HEK293T (cell line): ENCODE results near the gene CCDC57.

Source experiments
- CTCF ChIA-PET: fragments of 350-600 bp; formaldehyde crosslinking; extraction: SDS; loops from one replicate; lab custom pipeline; 2021; ENCODE audit warnings: antibody characterized with exemption, inconsistent platforms; lab: Yijun Ruan, JAX
- POLR2A ChIA-PET: fragments of 350-600 bp; formaldehyde crosslinking; extraction: SDS; loops from one replicate; lab custom pipeline; 2020; ENCODE audit warnings: antibody characterized with exemption, inconsistent platforms; lab: Yijun Ruan, JAX
- DNase-seq: peaks from one replicate; pipeline ENCODE4 v3.0.0; 2012; ENCODE audit warnings: mixed read lengths; ENCODE audit errors: extremely low spot score
- ARNT ChIP-seq: fragments of 450-650 bp; IDR thresholded peaks from 2 replicates; pipeline ENCODE4 v1.6.1; 2017; ENCODE audit warnings: mild to moderate bottlenecking
- BHLHE40 ChIP-seq: fragments of 450-650 bp; IDR thresholded peaks from 2 replicates; pipeline ENCODE4 v1.6.1; 2016; ENCODE audit warnings: mild to moderate bottlenecking, moderate library complexity, borderline replicate concordance
- CTBP1 ChIP-seq: fragments of 450-650 bp; IDR thresholded peaks from 2 replicates; pipeline ENCODE4 v1.6.1; 2016; ENCODE audit warnings: borderline replicate concordance
- ELF4 ChIP-seq: fragments of 450-650 bp; IDR thresholded peaks from 2 replicates; pipeline ENCODE4 v1.6.1; 2017; ENCODE audit warnings: antibody characterized with exemption
- FOXA1 ChIP-seq: fragments of 450-650 bp; IDR thresholded peaks from 2 replicates; pipeline ENCODE4 v1.6.1; 2016; ENCODE audit warnings: mild to moderate bottlenecking
- FOXK2 ChIP-seq: fragments of 450-650 bp; IDR thresholded peaks from 2 replicates; pipeline ENCODE4 v1.6.1; 2016; ENCODE audit warnings: mild to moderate bottlenecking
- FOXM1 ChIP-seq: fragments of 450-650 bp; IDR thresholded peaks from 2 replicates; pipeline ENCODE4 v1.6.1; 2017; ENCODE audit warnings: mild to moderate bottlenecking, borderline replicate concordance
- HDGF ChIP-seq: fragments of 450-650 bp; IDR thresholded peaks from 2 replicates; pipeline ENCODE4 v1.6.1; 2017; ENCODE audit warnings: antibody characterized with exemption, borderline replicate concordance
- L3MBTL2 ChIP-seq: fragments of 450-650 bp; conservative IDR thresholded peaks from 2 replicates; pipeline ENCODE4 v1.6.1; 2016; ENCODE audit warnings: mild to moderate bottlenecking
- LEF1 ChIP-seq: fragments of 450-650 bp; IDR thresholded peaks from 2 replicates; pipeline ENCODE4 v1.6.1; 2017; ENCODE audit warnings: mild to moderate bottlenecking, borderline replicate concordance
- NFRKB ChIP-seq: fragments of 450-650 bp; IDR thresholded peaks from 2 replicates; pipeline ENCODE4 v1.6.1; 2016; ENCODE audit warnings: mild to moderate bottlenecking, moderate library complexity
- SP1 ChIP-seq: fragments of 450-650 bp; IDR thresholded peaks from 2 replicates; pipeline ENCODE4 v1.6.1; 2017
- SUZ12 ChIP-seq: fragments of 450-650 bp; IDR thresholded peaks from 2 replicates; pipeline ENCODE4 v1.6.1; 2016; ENCODE audit warnings: mild to moderate bottlenecking
- TARDBP ChIP-seq: fragments of 450-650 bp; IDR thresholded peaks from 2 replicates; pipeline ENCODE4 v1.6.1; 2016
- ZNF384 ChIP-seq: fragments of 450-650 bp; IDR thresholded peaks from 2 replicates; pipeline ENCODE4 v1.6.1; 2016
- TF ChIP-seq, protein P1 (sequence below): fragments of 450-650 bp; IDR thresholded peaks from 2 replicates; pipeline ENCODE4 v1.6.1; 2016

Gene CCDC57

DNA sequence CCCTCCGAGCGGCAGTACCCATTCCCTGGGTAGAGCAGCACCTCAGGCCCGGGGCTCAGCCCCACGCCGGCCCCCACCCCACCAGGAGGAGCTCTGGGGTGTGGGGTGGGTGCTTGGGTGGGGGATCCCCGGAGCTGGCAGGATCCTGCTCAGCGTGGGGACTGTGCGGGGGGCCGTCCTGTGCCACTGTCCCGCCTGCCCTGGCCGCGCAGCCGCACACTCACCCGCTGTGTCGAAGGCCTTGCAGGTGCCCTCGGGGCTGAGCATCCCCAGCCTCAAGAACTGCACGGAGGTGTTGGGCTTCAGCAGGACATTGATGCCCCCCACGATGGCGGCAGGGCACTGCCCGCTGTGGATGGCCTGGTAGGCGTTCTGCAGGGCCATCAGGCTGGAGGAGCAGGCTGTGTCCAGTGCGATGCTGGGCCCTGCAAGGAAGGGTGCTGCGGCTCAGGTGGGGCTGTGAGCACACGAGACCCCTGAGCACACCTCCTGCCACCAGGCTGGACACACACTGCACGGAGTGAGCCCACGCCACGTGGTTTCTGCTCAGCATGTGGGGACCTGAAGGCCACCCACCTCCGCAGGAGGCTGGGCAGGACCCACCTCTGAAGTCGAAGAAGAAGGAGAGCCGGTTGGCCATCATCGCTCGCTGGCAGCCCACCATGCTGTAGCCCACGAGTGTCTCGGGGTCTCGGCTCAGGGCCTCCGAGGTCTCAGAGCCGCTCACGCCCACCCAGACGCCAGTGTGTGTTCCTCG lies 119.5 kb downstream of the CCDC57 start:
- POLR2A ChIA-PET = no interaction called here
- no peak for DNase-seq

DNA sequence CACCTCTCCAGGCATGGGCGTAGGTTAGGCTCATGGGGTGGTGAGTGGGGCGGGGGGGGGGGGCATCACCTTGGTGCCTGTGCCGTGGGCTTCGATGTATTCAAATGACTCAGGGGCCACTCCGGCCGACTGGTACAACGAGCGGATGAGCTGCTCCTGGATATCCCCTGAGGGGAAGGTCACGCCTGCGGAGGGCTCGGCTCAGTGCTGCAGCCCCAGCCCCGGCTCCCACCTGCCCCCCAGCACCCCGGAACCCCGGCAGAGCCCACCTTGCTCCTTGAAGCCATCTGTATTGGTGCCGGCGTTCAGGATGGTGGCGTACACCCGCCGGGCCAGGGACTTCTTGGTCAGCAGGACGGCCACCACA lies 120.0 kb downstream of the CCDC57 start:
- CTCF ChIA-PET = no interaction called here
- TF ChIP-seq, protein P1, sequence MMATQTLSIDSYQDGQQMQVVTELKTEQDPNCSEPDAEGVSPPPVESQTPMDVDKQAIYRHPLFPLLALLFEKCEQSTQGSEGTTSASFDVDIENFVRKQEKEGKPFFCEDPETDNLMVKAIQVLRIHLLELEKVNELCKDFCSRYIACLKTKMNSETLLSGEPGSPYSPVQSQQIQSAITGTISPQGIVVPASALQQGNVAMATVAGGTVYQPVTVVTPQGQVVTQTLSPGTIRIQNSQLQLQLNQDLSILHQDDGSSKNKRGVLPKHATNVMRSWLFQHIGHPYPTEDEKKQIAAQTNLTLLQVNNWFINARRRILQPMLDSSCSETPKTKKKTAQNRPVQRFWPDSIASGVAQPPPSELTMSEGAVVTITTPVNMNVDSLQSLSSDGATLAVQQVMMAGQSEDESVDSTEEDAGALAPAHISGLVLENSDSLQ = no peak
- TF ChIP-seq SUZ12 = no peak
- TF ChIP-seq FOXM1 = no peak
- no peak for TF ChIP-seq BHLHE40
- no peak for TF ChIP-seq SP1
- no peak for TF ChIP-seq FOXK2
- no peak for TF ChIP-seq ELF4
- TF ChIP-seq L3MBTL2 = no peak
- no peak for TF ChIP-seq TARDBP
- TF ChIP-seq ARNT = no peak
- no peak for TF ChIP-seq HDGF
- TF ChIP-seq ZNF384 = no peak
- no peak for TF ChIP-seq FOXA1
- TF ChIP-seq NFRKB = no peak
- no peak for TF ChIP-seq LEF1
- TF ChIP-seq CTBP1 = no peak
- DNase-seq = no peak
- POLR2A ChIA-PET = no interaction called here

More for the DNA sequence above, 119.5 kb downstream of the CCDC57 start:
- CTCF ChIA-PET = no interaction called here
- TF ChIP-seq, protein P1 = no peak
- TF ChIP-seq NFRKB (no peak), BHLHE40 (no peak), FOXA1 (no peak), SP1 (no peak), HDGF (no peak), TARDBP (no peak), L3MBTL2 (no peak)

DNA sequence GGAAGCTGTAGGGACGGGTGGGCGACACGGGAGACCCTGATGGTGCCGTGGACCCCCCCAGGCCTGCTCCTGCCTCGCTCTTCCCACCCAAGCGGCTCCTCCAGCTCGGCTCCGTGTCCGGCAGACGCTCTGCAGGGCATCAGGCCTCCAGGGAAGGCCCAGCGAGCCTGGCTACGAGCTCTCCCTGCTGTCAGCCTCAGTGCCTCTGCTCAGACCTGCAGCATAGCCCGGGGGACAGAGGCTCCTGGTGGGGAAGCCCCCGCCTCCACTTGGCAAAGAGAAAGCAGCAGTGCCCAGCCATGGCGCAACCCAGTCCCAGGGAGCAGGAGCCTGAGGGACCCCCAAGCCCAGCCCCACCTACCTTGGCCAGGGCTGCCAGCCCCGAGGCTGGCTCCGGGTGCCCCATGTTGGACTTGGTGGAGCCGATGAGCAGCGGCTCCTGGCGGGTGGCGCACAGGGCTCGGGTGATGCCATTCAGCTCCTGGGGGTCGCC lies 120.5 kb downstream of the CCDC57 start:
- DNase-seq = no peak
- CTCF ChIA-PET = no interaction called here
- POLR2A ChIA-PET = no interaction called here
- TF ChIP-seq ELF4 (no peak), CTBP1 (no peak), ZNF384 (no peak), HDGF (no peak), L3MBTL2 (no peak), TARDBP (no peak), BHLHE40 (no peak), SP1 (no peak), FOXA1 (no peak), NFRKB (no peak), ARNT (no peak), LEF1 (no peak), SUZ12 (no peak), FOXM1 (no peak), FOXK2 (no peak)
- TF ChIP-seq, protein P1 = no peak

DNA sequence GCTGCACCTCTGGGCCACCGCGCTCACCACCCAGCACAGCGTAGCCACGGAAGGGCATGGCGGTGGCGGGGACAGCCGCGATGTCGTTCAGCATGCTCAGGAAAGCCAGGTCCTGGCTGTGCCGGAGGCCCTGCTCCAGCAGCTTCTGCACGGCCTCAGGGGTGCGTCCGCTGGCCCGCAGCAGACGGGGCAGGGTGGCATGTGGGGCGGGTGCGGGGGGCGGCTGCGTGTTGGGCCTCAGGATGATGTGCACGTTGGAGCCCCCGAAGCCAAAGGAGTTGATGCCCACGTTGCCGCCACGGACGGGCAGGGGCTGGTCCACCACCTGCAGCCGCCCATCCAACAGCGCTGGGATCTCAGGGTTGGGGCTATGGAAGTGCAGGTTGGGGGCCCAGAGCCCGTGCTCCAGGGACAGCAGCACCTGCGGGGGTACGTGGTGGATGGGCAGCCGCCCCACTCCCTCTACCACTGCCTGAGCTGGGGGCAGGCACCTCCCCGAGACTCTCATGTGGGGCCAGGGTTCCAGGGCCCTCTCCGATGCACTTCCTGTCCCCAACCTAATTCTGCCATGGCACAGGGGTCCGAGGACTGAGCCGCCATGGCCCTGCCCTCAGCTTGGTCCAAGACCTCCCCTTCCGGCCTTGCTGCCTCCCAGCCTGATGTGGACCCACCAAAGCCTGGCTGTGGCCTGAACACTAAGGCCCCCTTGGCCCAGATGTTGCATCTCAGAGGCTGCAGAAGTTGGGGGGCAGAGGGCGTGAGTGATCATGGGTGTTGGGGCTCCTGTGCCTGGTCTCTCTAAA lies 121.2 kb downstream of the CCDC57 start:
- POLR2A ChIA-PET = interaction anchor here (0.7 kb wide), 1 partner anchor 11 kb away, joined by 3 read pairs; no protein-coding TSS in a partner anchor
- TF ChIP-seq FOXK2 = no peak
- TF ChIP-seq ARNT = no peak
- TF ChIP-seq L3MBTL2 = no peak
- CTCF ChIA-PET = no interaction called here
- DNase-seq = no peak

DNA sequence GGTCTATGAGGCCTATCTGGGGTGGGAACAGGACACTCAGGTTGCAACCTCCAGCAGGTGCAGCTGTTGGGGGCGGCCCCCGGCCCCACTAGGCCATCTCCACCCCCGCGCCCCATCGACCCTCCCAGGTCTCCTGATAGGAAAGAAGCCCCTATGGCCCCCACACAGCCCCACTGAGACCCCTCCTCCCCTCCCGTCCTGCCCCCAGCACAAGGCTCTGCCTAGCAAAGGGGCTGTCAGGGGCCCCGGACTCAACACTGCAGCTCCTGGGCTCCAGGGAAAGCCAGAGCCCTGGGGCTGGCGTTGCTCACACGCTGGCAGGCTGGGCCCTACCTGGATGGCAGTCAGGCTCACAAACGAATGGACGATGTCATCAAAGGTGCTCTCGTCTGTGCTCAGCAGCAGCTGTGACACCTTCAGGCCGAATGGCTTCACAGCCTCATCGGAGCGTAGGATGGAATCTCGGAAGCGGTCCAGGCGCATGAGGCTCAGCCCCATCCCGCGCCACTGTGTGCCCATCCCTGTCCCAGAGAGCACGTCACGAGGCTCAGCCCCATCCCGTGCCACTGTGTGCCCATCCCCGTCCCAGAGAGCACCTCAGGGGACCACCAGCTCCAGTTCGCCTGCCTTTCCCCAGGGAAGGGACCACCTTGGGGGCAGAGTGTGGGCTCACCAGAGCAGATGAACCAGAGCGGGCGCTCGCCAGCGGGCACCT lies 121.9 kb downstream of the CCDC57 start:
- ChIA-PET CTCF (no interaction called here), POLR2A (interaction anchor here (0.7 kb wide), 2 partner anchors 11 to 25 kb away, joined by 3 read pairs; partner anchors contain the start of gene DUS1L)
- DNase-seq = no peak
- TF ChIP-seq FOXA1 (no peak), ARNT (no peak), CTBP1 (no peak), TARDBP (no peak)
